ENCODE results near the gene C8A. TPM values are rescaled to one million over a fixed set of nuclear protein-coding genes. Genes with fewer than 3 reads are reported as not detected.

Gene C8A
- total RNA-seq, 1 experiment from 2014 or later: not detected

- no peak overlapping the region for H3K4me3 Mint-ChIP-seq (ENCODE audit: low read depth, unreplicated experiment)
- no peak for DNase-seq
- peaks cover 7% of the 10 kb centered on the region for H3K9me3 Mint-ChIP-seq (ENCODE audit: low read depth, unreplicated experiment)
- intact Hi-C loops (cut with micrococcal nuclease; ENCODE audit: unreplicated experiment): no loop called here
- H3K27me3 Mint-ChIP-seq (ENCODE audit: unreplicated experiment): no peaks in the 10 kb centered on the region
- no peaks in the 10 kb centered on the region for H3K36me3 Mint-ChIP-seq (ENCODE audit: insufficient read depth, unreplicated experiment)
- BruUV-seq (replicated peaks): no TSS peak
- H3K4me1 Mint-ChIP-seq (ENCODE audit: low read depth, unreplicated experiment): no peaks in the 10 kb centered on the region
- CTCF ChIA-PET: no interaction called here
- no peak for TF ChIP-seq CTCF (IDR thresholded peaks at IDR 0.05; ENCODE audit: unreplicated experiment)
- no peak overlapping the region for H3K27ac Mint-ChIP-seq (ENCODE audit: unreplicated experiment)
Measured at GRCh38 chr1:56863265-56863992, 8.8 kb downstream of the C8A start.

GRCh38 chr1:56864430-56864829 lies 9.8 kb downstream of the C8A start:
- H3K27ac Mint-ChIP-seq (ENCODE audit: unreplicated experiment): no peak overlapping the region
- CTCF ChIA-PET: no interaction called here
- no peaks in the 10 kb centered on the region for H3K36me3 Mint-ChIP-seq (ENCODE audit: insufficient read depth, unreplicated experiment)
- H3K4me1 Mint-ChIP-seq (ENCODE audit: low read depth, unreplicated experiment): no peaks in the 10 kb centered on the region
- DNase-seq: no peak
- TF ChIP-seq CTCF (IDR thresholded peaks at IDR 0.05; ENCODE audit: unreplicated experiment): no peak
- no TSS peak for BruUV-seq (replicated peaks)
- no peaks in the 10 kb centered on the region for H3K27me3 Mint-ChIP-seq (ENCODE audit: unreplicated experiment)
- intact Hi-C loops (cut with micrococcal nuclease; ENCODE audit: unreplicated experiment): no loop called here
- H3K9me3 Mint-ChIP-seq (ENCODE audit: low read depth, unreplicated experiment): peaks cover 7% of the 10 kb centered on the region
- no peak overlapping the region for H3K4me3 Mint-ChIP-seq (ENCODE audit: low read depth, unreplicated experiment)

- intact Hi-C loops (cut with micrococcal nuclease; ENCODE audit: unreplicated experiment): no loop called here
- no peaks in the 10 kb centered on the region for H3K27me3 Mint-ChIP-seq (ENCODE audit: unreplicated experiment)
- no peaks in the 10 kb centered on the region for H3K4me1 Mint-ChIP-seq (ENCODE audit: low read depth, unreplicated experiment)
- H3K4me3 Mint-ChIP-seq (ENCODE audit: low read depth, unreplicated experiment): no peak overlapping the region
- H3K36me3 Mint-ChIP-seq (ENCODE audit: insufficient read depth, unreplicated experiment): no peaks in the 10 kb centered on the region
- no peak overlapping the region for H3K27ac Mint-ChIP-seq (ENCODE audit: unreplicated experiment)
- BruUV-seq (replicated peaks): no TSS peak
- CTCF ChIA-PET: no interaction called here
- no peak for TF ChIP-seq CTCF (IDR thresholded peaks at IDR 0.05; ENCODE audit: unreplicated experiment)
- no peak for DNase-seq
- H3K9me3 Mint-ChIP-seq (ENCODE audit: low read depth, unreplicated experiment): no peaks in the 10 kb centered on the region
Measured at GRCh38 chr1:56866656-56867055, 12.1 kb downstream of the C8A start.

- no TSS peak for BruUV-seq (replicated peaks)
- intact Hi-C loops (cut with micrococcal nuclease; ENCODE audit: unreplicated experiment): no loop called here
- H3K4me1 Mint-ChIP-seq (ENCODE audit: low read depth, unreplicated experiment): no peaks in the 10 kb centered on the region
- H3K4me3 Mint-ChIP-seq (ENCODE audit: low read depth, unreplicated experiment): no peak overlapping the region
- H3K27ac Mint-ChIP-seq (ENCODE audit: unreplicated experiment): no peak overlapping the region
- no peaks in the 10 kb centered on the region for H3K36me3 Mint-ChIP-seq (ENCODE audit: insufficient read depth, unreplicated experiment)
- CTCF ChIA-PET: no interaction called here
- H3K27me3 Mint-ChIP-seq (ENCODE audit: unreplicated experiment): no peaks in the 10 kb centered on the region
- H3K9me3 Mint-ChIP-seq (ENCODE audit: low read depth, unreplicated experiment): no peaks in the 10 kb centered on the region
- no peak for TF ChIP-seq CTCF (IDR thresholded peaks at IDR 0.05; ENCODE audit: unreplicated experiment)
- DNase-seq: no peak
Measured at GRCh38 chr1:56867491-56867890, 12.9 kb downstream of the C8A start.
